ENCODE measurements around the gene RAPGEF6.
"Not testable (repeated sequence)": the region's sequence is repeated elsewhere in the genome, so short reads cannot be mapped to it uniquely, and the experiment has no call there.

RAPGEF6 gene

DNA sequence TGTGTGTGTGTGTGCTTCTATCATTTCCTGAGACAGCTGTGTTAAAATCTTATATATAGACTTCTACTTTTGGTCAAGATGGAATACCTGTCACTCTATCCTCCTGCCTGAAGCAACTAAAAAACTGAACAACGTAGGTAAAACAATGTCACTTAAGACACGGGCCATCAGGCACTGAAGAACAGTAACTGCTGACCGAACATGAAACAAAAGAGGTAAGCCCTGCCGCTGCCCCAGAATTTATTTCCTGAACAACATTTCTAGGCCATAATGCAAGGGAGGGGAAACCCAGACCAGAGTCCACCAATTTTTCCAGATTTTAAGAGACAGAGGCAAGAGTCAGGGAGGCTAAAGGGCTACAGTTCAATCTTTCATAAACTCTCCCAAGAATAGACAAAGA, 215.2 kb downstream of the RAPGEF6 start:
- DNase-seq = no peak

DNA sequence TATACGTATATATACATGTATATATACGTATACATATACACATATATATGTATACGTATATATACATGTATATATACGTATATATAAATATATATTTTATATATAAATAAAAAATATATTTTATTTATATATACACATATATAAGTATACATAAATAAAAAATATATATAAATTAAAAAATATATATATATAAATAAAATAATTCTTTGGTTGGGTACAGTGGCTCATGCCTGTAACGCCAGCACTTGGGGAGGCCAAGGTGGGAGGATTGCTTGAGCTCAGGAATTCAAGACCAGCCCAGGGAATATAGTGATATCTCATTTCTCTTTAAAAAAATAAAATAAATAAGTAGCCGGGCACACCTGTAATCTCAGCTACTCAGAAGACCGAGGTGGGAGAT, 216.2 kb downstream of the RAPGEF6 start:
- no peak for DNase-seq

DNA sequence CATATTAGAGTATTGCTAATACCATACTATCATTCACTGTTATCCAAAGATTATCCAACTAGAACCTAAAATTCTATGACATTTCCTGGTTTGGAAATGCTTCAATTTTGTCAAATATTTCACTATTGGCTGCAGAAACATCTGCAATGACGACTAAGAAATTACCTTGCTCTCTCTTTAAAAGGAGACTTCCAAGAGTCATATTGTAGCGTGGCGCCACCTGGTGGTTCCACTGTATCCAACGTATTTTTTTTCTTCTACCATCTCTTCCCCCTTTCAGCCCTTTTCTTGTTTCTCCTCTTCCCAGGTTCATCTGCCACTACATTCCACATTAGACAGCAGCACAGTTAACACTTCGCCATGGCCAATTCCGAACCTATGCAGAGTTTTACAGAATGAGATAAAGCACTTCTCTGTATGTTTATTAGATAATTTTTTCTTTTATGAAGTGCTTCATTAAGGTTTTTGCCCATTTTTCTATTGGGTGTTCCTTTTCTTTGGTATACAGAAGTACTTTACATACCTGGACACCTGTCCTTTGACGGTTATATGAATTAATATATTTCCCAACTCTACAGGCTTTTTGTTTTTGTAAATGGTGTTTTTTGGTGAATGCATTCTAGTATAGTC, 217.7 kb downstream of the RAPGEF6 start:
- peak; percentile 88 to 90 for DNase-seq

DNA sequence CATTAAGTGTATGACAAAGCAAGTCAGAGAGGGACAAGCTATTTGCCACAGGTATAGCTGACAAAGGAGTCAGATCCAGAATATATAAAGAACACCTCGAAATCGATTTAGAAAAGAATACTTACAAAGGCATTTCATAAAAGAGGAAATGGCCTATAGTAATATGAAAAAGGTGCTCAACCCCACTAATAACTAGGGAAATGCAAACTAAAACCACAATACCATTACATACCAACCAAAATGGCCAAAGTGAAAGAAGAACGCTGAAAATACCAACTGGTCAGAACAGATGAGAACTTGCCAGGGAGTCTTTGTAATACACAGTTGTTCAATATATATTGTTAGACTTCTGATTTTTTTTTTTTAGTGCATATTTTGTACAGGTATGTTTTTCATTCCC, 218.3 kb downstream of the RAPGEF6 start:
- no peak for DNase-seq

DNA sequence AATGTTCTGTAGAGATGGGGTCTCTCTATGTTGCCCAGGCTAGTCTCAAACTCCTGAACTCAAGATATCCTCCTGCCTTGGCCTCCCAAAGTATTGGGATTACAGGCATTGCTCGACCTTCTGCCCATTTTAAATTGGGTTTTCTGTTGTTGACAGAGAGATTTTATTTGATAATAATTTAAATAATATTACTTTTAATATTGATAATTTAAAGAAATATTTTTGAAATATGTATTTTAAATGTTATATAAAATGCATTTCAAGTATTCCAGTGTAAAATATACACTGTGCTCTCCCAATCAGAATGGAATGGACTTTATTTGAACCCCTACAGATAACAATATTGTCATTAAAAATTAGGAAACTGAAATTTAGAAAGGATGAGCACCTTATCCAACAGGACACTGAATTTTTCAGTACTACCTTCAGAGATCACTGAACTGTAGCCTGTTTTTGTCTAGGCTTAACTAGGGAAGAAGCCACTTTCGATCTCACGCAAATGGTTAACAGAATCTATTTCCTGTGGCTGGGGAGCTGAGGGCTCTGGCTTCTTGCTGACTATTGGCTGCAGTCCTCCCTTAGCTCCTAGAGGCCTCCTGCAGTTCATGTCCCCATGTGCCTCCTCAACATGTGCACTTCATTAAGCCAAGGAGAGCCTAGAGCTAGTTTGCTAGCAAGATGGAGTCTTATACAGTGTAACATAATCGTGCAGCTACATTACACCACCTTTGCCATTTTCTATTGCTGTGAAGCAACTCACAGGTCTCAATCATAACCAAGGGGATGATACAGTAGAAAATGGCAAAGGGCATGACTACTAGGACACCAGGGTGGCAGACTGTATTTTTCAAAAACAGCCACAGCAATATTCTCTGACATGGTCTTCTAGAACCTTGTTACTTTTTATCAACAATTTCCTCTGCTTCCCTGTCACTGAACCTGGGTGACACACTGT, 221.1 kb downstream of the RAPGEF6 start:
- peak; percentile 40 to 47 for DNase-seq

DNA sequence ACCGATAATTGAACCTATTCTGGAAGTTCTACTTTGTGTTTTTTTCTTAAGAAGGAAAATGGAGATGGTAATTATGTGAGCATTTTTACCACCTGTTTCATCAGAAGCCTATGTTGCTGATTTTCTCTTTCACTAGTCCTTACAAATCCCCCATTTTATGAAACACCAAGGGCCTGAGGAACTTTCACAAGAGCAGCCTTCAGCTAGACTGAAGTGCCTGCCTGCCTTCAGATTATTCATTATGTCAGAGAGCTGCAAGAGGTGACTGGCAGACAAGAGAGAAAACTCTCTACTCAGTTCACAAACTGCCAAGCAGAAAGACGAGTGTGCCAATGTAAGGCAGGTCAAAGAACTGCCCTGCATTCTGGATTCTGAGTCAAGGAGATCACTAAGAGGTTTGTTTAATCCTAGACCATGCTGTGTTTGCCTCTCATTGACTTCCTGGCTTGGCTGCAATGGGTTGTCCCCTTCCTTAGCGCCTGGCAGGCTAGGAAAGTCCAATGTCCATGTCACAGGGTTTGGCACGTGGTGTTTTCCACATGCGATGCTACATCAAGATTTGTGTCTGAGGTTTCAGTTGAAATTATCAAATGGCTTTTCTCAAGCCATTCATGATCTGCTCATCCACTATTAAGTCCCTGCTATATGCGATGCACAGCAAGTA, 227.9 kb downstream of the RAPGEF6 start:
- DNase-seq = no peak

DNA sequence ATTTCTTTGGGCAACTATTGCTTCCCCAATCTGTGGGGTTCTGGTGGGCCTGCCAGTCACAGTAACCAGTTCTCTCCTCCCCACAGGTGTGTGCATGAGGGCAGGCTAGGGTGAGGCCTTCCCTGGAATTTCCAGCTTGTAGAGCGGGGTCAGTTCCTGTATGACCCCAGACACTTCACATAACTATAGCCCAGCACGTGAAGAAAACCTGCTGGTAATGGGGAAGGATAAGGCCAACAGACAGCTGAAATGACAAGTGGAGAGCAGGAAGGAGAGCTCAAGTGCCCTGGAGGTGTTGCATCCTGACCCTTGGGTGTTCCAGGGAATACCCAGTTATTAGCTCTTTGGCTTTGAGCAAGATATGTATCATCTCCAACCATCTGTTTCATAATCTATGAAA, 229.0 kb downstream of the RAPGEF6 start:
- DNase-seq = no peak

DNA sequence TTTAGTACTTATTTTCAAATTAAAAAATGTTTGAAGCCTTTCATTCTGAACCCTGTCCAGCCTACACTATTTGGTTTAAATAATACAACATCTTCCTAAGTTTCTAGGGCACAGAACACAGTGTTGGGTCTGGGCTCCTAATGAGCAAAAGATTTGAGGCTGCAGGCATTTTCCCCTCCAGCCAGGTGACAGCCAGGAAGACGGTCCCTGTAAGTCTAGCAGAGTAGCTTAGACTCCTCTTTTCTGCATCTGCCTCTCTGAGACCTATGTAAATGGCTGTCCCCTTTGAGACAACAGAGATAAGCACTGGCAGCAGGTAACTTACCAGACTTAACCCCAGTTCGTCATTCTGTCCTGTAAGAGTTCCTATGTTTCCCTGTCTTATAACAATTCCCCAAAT, 229.4 kb downstream of the RAPGEF6 start:
- DNase-seq = no peak

DNA sequence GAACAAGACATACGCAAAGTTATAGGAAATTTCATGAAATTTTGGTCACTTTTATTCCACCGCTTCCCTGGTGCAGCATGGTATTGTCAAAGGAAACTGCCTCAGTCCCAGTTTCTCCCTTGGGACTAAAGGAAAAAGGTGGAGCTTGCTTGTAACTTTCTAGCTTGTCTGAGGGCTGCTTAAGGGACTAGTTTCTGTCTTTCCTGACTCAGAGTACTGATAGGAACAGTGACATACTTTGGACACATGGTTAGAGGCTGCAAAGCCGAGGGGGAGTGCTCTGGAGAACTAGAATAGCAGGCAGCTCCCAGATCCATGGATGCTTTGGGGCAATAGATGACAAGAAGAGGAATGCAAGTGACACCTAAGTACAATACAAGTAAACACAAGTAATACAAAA, 234.4 kb downstream of the RAPGEF6 start:
- DNase-seq = no peak

DNA sequence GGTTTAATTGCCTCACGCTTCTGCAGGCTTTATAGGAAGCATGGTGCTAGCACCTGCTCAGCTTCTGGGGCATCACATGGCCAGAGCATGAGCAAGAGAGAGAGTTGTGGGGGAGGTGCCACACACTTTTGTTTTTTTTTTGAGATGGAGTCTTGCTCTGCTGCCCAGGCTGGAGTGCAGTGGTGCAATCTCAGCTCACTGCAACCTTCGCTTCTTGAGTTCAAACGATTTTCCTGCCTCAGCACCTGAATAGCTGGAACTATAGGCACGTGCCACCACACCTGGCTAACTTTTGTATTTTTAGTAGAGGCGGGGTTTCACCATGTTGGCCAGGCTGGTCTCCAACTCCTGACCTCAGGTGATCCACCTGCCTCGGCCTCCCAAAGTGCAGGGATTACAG, 236.0 kb downstream of the RAPGEF6 start:
- not testable (repeated sequence) for DNase-seq

DNA sequence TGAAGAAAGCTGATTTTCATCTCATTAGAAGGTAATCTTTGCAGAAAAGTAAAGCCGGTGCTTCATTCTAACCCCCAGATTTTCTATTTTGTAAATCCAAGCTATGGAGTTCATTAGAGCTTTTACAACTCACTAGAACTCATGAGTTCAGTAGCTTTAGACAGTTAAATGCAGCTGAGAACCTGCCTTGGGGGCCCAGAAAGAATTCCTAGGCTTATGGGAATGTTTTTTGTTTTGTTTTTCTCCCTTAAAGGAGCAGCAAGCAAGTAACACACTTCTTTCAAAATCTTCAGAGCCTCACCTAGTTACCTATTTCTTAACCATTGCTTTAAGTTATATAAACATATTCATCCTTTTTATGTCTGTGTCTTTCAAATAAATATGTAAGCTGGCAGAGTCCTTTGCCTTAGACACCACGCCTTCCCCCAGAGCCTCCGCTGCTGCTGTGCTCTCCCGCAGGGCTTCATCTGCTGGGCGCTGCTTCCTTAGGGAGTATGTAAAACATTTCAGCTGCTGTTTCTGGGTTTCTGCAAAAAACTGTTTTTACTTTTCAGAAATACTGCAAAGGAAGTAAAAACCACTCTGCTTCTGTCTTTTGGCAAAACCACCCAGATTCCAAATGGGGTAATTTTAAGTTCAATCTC, 238.3 kb downstream of the RAPGEF6 start:
- DNase-seq = no peak

DNA sequence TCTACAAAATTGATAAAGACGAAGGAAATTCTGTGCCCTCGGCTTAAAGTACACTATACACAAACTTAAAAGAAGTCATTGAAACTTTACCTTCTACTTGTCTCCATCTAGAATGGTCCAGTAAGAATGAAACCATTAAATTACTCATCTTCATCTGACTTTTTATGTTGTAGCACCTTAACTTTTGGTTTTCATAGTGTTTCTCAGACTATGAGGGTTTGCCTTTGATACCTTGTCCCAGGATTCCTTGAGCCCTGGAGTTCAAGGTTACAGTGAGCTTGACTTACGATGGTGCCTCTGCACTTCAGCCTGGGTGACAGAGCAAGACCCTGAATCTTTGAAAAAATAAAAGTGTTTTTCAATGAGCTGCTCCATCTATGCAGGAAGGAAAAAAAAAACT, 239.0 kb downstream of the RAPGEF6 start:
- no peak for DNase-seq

DNA sequence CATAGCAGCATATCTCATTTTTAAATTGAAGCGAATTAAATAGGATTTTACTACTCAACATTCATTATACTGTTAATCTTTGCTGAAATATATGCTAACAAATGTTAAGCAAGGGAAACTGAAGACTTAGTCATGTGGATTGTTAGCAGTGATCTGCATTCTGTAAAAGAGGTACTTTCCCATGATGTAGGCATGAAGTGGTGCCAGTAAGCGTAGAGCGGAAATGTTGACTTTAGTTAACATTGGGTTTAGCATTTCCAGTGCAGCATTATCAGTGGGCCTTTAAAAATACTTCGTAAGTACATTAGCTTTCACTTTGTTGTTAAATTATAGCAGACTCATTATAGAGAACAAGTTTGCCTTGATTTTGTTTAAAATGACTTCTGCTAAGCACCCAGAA, 240.9 kb downstream of the RAPGEF6 start:
- DNase-seq = no peak

DNA sequence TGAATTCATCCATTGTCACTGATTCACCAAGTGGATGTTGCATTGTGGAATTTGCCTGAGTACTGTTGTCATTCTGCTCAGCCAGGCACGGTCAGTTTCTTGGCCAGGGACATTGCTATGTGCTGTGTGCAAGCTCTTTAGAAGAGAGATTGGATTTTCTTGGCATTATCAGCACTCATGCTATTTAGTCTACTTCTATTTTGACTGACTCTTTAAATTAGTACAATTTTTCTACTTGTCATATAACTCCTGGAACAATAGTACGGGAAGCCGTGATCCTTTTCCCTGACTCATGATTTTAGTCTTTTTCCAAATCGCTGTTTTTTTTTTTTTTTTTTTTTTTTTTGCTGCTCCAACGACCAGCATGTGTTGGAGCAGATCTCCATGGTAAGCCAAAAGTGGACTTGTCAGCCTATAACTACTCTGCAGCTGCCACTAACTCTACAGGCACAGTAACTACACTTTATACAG, 241.5 kb downstream of the RAPGEF6 start:
- no peak for DNase-seq

DNA sequence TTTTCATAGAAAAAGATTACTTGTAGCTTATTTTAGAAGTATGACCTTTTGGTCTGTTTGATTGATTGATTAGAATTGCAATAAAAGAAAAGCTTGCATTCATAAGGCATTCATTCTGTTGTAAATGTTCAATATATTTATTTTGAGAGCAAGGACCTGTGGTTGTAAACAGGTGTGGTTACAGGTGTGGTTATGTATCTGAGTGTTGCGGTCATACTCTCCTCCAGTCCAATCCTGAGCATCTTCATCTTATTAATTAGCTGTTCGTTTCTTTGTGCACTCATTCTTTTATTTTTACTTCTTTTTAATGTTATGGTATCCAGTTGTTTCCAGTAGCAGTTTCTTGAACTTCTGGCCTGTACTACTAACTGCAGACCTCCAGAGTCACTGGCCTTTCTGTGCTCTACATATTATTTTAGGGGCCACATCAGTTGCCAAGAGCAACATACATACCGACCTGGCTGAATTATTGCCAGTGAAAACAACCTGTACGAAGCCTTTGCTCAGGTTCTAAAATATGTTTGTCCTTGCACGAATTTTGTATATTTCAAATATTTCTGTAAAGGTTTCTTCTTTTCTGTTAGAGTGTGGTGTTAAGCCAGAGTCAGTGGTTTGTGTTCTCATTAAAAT, 242.4 kb downstream of the RAPGEF6 start:
- no peak for DNase-seq

DNA sequence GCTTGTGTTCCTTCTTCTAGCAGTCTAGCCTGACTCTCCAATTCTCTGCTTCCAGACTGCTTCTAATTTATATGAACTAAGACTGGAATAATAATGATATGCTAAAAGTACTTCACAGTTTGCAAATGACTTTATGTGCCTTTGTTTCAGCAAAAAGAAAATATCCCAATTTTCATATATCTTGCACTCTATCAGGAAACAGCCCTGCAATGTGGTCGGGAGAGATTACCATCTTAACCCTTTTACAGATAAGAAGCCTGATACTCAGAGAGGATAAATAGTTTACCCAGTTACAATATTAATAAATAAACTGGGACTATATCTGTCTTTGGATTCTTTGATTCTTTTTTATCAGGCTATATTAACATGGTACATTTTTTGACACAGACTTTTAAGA, 245.2 kb downstream of the RAPGEF6 start:
- no peak for DNase-seq

DNA sequence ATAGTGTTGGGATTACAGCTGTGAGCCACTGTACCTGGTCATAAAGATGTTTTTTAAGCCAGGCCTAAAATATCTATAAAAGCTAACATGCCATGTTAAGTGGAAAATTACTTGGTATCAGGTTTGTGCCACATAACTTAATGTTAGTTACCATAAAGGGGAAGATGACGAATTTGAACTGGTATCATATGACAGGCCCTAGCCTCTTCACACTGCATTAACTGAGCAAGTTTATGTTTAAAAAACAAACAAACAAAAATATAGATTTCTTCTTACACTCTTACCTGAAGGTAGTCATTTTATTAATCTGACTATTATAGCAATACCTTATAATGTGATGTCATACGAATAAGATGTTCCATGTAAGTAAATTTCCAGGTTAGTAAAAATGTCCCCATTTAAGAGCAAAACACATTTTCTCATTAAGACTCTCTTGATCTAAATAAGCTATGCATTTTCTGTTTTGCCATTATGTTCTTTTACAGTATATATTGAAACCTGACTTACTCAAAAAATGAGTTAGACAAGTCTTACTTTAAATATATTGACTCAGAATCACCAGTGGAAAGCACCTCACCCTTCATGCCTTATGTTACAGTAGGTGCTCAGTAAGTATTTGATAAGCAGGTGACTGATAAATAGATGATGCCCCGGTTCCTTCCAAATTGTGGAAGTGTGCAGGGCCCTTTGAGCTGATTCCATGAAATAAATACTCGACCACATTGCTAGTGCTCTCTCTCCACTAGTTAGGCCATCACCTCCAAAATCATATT, 245.7 kb downstream of the RAPGEF6 start:
- no peak for DNase-seq

DNA sequence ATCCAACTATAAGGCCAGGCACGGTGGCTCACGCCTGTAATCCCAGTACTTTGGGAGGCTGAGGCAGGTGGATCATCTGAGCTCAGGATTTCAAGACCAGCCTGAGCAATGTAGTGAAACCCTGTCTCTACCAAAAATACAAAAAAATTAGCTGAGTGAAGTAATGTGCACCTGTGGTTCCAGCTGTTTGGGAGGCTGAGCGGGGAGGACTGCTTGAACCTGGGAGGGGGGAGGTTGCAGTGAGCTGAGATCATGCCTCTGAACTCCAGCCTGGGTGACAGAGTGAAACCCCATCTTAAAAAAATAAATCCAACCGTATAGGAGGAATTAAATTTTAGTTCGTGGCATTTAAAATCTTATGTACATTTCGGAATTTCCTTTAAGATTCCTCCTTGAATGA, 247.8 kb downstream of the RAPGEF6 start:
- no peak for DNase-seq

DNA sequence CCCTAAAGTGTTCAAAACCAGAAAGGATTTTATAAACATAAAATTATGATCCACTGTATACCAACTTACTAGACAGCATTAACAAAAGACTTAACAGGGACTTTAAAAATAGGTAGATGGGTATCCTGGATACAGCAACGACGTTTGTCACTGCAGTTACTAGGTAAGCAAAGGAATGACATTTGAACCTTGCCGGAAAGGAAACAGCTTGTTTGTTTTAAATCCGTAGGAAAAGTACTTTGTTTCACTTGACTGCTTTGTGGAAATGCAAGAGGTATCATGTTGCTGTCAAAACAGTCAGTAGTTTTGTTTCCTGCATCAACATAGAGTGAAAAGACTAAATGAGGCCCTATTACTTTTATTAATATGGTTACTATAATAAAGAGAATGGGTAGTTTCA, 248.2 kb downstream of the RAPGEF6 start:
- DNase-seq = no peak

DNA sequence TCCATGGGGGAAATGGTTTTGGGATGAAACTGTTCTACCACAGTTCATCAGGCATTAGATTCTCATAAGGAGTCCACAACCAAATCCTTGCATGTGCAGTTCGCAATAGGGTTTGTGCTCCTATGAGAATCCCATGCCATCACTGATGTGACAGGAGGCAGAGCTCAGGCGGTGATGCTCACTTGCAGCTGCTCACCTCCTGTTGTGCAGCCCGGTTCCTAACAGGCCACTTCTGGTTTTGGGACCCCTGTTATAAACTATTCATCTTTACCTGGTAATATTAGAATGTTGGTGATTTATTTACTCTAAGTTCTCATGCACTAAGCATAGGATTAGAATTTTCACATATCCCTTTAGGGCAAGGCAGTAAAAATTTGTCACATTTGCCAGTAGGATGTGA, 248.9 kb downstream of the RAPGEF6 start:
- DNase-seq = no peak

DNA sequence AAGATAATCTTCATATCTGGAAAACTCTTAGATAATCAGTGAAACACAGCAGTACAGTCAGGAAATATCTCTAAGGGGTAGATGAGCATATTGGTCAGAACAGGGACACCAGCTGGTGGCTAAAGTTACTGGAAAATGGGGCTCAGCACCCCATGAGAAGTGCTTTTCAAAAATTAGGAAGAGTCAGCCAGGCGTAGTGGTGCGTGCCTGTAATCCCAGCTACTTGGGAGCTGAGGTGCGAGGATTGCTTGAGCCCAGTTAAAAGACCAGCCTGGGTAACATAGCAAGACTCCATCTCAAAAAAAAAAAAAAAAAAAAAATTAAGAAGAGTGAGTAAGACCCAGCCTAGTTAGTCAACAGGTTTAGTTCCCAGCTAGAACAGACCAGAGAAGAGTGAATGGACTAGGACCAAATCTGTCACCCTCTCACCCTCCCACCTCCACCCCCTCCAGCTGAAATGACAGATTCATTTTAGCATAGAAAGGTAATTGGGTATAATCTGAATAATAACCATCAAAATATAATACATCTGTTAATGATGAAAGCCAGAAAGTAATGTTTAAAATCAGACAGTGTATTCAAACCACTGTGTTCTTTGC, 250.3 kb downstream of the RAPGEF6 start:
- DNase-seq = peak; percentile 54 to 63

DNA sequence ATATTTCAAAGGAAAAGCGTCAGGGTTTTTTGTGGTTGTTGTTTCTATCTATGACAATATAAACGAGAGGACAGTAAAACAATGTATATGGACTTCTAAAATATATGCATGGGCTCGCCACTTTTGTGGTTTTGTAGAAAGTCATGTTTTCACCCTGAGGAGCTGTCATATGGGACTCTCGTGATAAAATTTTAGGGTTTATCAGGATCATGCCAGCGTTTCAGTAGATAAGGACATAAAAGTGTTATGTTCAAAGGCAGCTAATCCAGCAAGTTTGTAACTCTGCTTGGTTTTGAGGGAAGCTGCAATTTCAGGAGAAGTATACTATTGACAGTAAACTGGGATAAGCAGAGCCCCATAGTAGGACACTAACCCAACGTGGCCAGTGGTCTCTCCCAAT, 250.9 kb downstream of the RAPGEF6 start:
- DNase-seq = no peak
